ENCODE results near the gene FILIP1L. TPM values are rescaled to one million over a fixed set of nuclear protein-coding genes. Genes with fewer than 3 reads are reported as not detected.

The FILIP1L gene
- total RNA-seq, 4 donors from 2014 or later: 26.7 to 46.3 (median 30.8) TPM

DNA sequence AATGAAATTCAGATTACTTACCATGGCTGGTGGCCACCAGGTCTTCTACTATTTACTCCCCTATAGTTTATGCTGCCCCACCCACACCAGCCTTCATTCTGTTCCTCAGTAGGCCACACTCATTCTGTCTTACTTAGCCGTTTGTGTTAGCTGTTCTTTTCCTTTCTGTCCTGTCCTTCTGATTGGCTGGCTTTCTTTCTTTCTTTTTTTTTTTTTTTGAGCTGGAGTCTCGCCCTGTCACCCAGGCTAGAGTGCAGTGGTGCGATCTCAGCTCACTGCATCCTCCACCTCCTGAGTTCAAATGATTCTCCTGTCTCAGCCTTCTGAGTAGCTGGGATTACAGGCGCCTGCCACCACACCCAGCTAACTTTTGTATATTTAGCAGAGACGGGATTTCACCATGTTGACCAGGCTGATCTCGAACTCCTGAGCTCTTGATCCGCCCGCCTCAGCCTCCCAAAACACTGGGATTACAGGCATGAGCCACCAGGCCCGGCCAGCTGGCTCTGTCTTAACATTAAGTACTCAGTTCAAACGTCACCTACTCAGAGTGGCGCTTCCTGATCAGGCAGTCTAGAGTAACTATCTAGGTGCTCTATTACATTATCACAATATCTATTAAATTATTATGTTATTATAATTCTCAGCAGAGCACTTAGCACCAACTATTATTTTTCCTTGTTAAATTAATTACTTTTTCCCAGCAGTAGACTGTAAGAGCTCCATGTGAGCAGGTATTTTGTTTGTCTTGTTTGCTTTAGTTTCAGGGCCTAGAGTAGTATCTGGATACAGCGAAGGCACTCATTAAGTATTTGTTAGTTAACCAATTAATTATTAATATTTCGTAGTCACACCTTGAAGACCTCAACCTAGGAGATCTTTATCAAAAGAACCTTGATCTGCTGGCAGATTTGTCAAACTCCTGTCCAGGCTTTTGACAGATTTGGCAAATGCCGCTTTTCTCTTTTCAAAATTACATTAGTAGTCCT, 290.3 kb downstream of the FILIP1L start:
- WGBS, 2 donors: 80 to 84% methylated on average over 14 of the region's 14 CpGs
- no peak for DNase-seq (ENCODE audit: low spot score in 2 of 2)
- peaks cover 0 to 14% (median 1%) of the 10 kb centered on the region in 4 donors for H3K4me1 ChIP-seq

DNA sequence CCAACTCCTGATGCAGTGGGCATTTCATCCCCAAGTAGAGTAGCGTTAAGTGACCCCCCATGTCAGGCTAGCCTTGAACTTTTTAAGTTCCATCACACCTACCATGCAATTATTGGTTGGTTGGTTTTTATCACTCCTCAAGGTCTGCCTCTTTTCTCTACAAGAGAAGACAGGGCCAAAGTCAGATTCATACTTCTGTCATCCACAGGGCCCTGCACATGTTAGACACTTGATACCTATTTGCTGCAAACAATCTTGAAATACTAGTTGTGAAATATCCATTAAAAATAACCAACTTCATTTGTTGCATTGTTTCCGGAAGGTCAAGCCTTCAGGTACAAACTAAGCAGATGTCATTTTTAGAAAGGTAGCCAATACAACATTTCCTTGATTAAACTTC, 295.5 kb downstream of the FILIP1L start:
- Histone ChIP-seq H3K4me3 (peak overlapping the region in 1 of 4 donors; percentile 78), H3K9me3 (no peaks in the 10 kb centered on the region), H3K27ac (peak overlapping the region in 1 of 4 donors; percentile 92), H3K4me1 (peaks cover 0 to 31% (median 9%) of the 10 kb centered on the region in 4 donors), H3K27me3 (no peaks in the 10 kb centered on the region), H3K36me3 (no peaks in the 10 kb centered on the region)
- WGBS, 2 donors: 72 to 73% methylated on average over 2 of the region's 2 CpGs
- DNase-seq (ENCODE audit: low spot score in 2 of 2): no peak
- TF ChIP-seq EP300 (IDR thresholded peaks at IDR 0.05) (no peak), POLR2A (IDR thresholded peaks at IDR 0.05) (no peak)
- TF ChIP-seq, protein P1, sequence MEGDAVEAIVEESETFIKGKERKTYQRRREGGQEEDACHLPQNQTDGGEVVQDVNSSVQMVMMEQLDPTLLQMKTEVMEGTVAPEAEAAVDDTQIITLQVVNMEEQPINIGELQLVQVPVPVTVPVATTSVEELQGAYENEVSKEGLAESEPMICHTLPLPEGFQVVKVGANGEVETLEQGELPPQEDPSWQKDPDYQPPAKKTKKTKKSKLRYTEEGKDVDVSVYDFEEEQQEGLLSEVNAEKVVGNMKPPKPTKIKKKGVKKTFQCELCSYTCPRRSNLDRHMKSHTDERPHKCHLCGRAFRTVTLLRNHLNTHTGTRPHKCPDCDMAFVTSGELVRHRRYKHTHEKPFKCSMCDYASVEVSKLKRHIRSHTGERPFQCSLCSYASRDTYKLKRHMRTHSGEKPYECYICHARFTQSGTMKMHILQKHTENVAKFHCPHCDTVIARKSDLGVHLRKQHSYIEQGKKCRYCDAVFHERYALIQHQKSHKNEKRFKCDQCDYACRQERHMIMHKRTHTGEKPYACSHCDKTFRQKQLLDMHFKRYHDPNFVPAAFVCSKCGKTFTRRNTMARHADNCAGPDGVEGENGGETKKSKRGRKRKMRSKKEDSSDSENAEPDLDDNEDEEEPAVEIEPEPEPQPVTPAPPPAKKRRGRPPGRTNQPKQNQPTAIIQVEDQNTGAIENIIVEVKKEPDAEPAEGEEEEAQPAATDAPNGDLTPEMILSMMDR (IDR thresholded peaks at IDR 0.05): no peak

More for the DNA sequence above, 290.3 kb downstream of the FILIP1L start:
- H3K27ac ChIP-seq: no peak overlapping the region
- no peaks in the 10 kb centered on the region for H3K9me3 ChIP-seq
- H3K36me3 ChIP-seq: no peaks in the 10 kb centered on the region
- H3K4me3 ChIP-seq: no peak overlapping the region
- TF ChIP-seq EP300 (IDR thresholded peaks at IDR 0.05) (no peak), POLR2A (IDR thresholded peaks at IDR 0.05) (no peak)
- TF ChIP-seq, protein P1 (IDR thresholded peaks at IDR 0.05): no peak
- H3K27me3 ChIP-seq: no peaks in the 10 kb centered on the region

DNA sequence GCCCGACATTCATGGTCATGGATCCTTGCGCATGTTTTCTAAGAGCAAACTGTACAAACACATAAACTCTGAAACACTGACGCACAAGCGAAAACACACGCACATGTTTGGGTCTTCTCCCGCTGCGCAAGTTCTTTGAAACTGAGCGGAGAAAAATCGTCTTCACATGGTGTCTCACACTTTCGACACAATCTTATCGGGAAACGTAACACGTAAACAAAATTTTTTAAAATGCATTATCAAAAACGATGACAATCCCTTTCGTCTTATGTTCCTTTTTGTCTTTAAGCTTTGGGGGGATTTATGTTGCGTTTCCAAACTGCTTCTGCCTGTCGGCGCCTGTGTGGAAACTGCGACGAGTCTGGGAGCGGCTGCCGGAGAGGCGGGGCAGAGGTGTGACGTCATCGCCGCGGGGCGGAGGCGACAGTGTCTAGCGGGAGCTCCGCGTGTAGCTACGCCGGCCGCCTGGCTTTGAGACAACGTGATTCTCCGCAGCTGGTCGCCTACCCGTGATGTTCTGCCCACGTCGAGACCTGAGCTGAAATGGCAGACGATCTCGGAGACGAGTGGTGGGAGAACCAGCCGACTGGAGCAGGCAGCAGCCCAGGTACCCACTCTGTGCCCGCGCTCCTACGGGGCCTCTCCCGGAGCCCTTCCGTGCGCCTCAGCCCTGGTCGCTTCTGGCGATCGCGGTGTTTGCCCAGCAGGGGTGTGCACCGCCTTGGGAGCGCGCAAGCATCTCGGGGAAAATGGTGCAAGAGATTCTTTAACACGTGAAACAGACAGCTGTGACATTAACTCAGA, 296.7 kb downstream of the FILIP1L start, which contains the start of gene CMSS1:
TSS of gene CMSS1 (plus strand) at position 426 of the 804 bp plus-strand sequence.
- Histone ChIP-seq H3K9me3 (no peaks in the 10 kb centered on the region), H3K36me3 (no peaks in the 10 kb centered on the region), H3K4me3 (peak within 1 kb of the TSS; percentile 69 to 84 (median 81)), H3K4me1 (peaks cover 0 to 31% (median 9%) of the 10 kb centered on the region in 4 donors), H3K27ac (peak within 1 kb of the TSS; percentile 77 to 92 (median 88)), H3K27me3 (no peaks in the 10 kb centered on the region)
- TF ChIP-seq POLR2A (IDR thresholded peaks at IDR 0.05) (peak in 1 of 2 donors; percentile 69), EP300 (IDR thresholded peaks at IDR 0.05) (peak; percentile 73 to 90)
- TF ChIP-seq, protein P1 (IDR thresholded peaks at IDR 0.05): peak in 3 of 5 experiments; percentile 8 to 59 (median 41)
- WGBS, 2 donors: 0 to 1% methylated on average over 53 to 59 of the region's 60 CpGs
- peak; percentile 88 to 89 for DNase-seq (ENCODE audit: low spot score in 2 of 2)

DNA sequence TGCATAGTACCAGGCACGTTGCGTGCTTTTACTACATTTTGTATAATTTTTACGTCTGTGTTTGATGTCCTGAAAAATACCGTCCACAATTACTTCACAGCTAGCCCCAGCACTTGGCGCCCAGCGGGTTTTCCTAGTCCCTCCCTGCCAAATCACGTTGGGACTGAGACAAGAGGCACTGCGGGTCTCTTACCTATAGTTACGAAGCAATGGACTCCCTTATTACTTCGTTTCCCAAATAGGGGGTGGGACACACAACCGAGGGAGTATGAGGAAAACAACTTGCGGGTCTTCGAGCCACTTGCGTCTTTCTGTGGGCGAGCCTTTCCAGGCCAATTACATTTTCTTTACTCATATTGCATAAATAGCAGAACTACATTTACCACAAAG, 297.3 kb downstream of the FILIP1L start:
- Histone ChIP-seq H3K4me1 (peaks cover 0 to 31% (median 9%) of the 10 kb centered on the region in 4 donors), H3K9me3 (no peaks in the 10 kb centered on the region), H3K27me3 (no peaks in the 10 kb centered on the region), H3K4me3 (peak overlapping the region; percentile 69 to 84 (median 81)), H3K36me3 (no peaks in the 10 kb centered on the region), H3K27ac (peak overlapping the region; percentile 77 to 92 (median 88))
- WGBS, 2 donors: 3 to 4% methylated on average over 14 of the region's 15 CpGs
- TF ChIP-seq, protein P1 (IDR thresholded peaks at IDR 0.05): no peak
- TF ChIP-seq EP300 (IDR thresholded peaks at IDR 0.05) (no peak), POLR2A (IDR thresholded peaks at IDR 0.05) (no peak)
- no peak for DNase-seq (ENCODE audit: low spot score in 2 of 2)
